Muscle of back (tissue), 11 donors: Measurements from ENCODE around the gene KCNQ1OT1. TPM values are rescaled to one million over a fixed set of nuclear protein-coding genes. Genes with fewer than 3 reads are reported as not detected.

Source experiments
- DNase-seq, 3 donors: peaks; one replicate each; pipeline versions ENCODE4 v3.0.0 to v3.0.0-alpha.2; 2013
- polyA plus RNA-seq, 10 donors: library from polyadenylated mRNA; unstranded; fragments of 120-200 nt; gene quantifications; one replicate each; pipeline ENCODE4 v1.2.1, GENCODE V29; 2013; ENCODE audit not compliant: insufficient read length in 10 of 10

Gene KCNQ1OT1
- polyA plus RNA-seq, 10 donors, result 0.46 to 2.2 (median 0.86) TPM

DNA sequence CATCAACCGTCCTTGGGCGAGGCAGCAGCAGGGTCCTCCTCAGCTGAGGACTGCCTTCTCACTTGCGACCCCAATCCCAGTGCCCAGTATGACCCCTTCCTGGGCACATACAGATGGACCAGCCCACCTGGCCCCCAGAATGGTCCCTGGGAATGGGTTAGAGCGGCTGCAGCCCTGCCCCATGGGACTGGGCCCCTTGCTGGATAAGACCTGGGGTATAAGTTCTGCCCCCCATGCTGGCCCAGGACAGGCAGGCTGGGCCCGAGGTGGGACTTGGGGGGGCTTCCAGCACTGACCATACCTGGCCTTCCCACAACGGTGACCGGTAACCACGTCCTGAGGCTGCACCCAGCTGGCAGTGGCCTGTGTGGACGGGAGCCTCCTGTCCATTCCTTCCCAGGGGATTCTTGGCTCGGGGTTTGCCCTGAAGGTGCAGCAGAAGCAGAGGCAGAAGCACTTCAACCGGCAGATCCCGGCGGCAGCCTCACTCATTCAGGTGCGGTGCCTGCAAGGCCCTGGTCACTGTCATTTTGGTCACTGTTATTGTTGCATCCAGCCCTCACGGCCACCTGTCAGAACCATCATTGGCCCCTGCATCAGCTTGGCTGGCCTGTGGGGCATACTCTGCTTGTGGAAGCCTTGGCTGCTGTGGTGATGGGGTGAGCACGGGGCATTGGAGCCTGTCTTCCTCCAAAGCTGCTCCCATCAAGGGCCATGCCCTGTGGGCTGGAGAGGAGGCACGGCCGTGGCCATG is 114.8 kb downstream of the KCNQ1OT1 start:
- no peak for DNase-seq

DNA sequence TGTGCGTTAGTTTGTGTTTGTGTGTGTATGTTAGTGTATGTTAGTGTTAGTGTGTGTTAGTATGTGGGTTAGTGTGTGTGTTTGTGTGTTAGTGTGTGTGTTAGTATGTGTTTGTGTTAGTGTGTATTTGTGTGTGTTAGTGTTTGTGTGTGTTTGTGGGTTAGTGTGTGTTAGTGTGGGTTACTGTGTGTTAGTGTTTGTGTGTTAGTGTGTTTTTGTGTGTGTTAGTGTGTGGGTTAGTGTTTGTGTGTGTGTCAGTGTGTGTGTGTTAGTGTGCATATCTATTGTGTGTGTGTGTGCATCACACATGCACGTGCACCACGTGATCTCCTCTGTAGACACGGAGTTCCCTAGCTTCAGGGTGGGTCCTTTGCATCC is 115.4 kb downstream of the KCNQ1OT1 start:
- no peak for DNase-seq

DNA sequence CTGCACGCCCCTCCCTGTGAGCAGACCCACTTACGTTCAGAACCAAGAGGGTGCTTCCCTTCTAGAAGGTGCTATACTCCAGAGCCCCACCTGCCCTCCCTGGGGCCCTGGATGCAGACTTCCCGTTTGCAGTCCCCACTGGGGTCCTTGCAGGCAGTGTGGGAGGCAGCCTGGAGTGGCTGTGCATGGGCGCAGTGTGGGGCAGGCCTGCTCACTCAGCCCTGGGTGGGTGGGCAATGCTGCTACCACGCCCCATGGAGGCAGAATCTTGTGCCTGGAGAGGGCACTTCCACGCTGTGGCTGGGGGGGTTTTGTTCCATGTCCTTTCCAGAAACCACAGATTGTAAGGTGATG is 116.2 kb downstream of the KCNQ1OT1 start:
- no peak for DNase-seq

DNA sequence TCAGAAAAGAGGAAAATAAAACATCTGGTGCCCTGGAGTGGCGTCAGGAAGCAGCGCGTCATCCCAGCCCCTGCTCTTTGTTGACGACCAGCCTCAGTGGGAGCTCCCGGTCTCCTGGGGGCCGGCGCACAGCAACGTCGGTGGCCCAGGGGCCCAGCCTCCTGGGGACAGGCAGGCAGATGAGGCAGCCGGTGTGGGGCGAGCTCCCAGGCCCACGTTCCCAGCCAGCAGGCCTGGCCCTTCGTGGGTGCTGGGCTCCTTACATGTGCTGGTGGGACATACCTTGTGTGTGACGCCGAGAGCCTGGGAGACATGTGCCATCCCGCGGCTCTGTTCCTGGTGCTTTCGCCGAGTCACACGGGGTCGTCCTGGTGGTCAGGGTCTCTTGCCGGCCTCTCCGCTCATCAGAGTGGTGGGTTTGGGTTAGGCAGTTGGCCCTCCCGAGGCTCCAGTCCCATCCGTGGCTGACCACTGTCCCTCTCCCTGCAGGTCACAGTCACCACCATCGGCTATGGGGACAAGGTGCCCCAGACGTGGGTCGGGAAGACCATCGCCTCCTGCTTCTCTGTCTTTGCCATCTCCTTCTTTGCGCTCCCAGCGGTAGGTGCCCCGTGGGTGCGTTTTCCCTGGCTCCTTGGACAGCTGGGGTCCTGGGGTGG is 116.7 kb downstream of the KCNQ1OT1 start:
- DNase-seq, result peak in 1 of 3 donors; percentile 44

GRCh38 chr11:2582351-2582945 is 117.3 kb downstream of the KCNQ1OT1 start:
- no peak for DNase-seq

DNA sequence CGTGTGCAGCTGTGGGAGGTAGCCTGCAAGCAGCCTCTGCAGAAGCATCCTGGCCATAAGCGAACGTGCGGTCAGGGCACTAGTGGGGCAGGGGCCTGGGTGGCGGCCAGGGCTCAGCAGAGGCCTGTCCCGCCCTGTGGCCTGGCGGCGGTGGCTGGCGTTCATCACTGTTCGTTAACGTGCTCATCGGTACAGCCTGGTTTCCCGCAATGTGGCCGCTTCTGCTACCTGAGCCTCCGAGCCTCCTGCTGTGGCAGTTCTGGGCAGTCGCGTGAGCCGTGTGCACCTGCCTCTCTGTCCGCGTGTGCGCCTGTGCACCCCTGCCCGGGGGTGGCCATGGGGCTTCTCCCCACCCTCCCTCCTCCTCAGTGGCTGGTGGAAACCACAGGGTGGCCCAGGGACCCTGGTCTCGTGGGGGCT is 117.9 kb downstream of the KCNQ1OT1 start:
- DNase-seq, result no peak

- DNase-seq, result no peak
Observed at GRCh38 chr11:2581151-2581930, 118.5 kb downstream of the KCNQ1OT1 start.

DNA sequence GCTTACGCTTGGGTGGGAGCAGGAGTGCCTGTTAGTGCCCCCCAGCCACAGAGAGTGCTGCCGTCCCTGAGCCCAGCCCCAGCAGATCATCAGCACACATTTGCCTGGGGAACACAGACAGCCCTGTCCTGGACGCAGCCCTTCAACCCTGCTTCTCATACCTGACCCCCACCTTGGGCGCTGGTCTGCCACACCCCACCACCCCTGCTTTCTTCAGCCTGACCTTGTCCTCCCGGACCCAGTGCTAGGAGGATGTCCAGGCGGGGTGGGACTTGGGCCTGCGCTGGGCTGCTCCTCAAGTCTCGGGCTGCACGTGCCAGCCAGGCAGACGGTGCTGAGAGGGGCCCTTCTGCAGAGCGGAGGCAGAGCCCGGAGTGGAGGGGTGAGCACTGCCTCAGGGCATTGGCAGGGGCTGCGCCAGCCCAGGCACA is 119.2 kb downstream of the KCNQ1OT1 start:
- DNase-seq, result no peak

GRCh38 chr11:2580061-2580421 is 119.8 kb downstream of the KCNQ1OT1 start:
- no peak for DNase-seq

DNA sequence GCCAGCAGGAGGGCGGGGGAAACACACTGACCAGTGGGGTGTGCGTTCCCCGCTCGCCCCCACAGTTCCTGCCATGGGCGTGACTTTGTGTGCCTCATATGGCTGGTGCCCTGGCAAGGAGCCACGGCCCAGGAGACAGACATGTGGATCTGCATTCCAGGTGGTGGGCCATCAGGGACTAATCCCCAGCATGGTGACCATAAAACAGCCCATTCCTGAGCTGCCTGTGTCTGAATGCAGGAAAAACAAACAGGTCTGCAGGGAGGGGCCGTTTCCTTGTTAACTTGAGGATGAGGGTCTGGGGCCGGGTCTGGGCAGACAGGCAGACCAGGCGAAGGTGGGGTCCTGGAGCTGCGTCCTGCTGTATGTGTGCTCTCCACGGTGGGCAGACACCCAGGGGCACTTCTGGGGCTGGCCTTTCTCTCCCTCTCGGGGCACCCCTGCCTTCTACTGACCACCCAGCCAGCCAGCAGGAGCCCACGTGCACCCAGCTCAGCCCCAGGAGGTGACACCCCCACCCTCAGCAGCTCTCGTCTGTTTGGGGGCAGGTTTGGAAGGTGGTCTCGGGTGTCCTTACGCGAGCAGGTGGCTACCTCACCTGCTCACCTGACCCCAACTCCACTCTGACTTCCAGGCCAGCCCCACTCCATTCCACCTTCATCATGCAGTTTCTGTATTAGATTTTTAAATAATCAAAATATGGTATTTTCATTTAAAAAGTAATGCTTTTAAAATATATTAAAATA is 120.3 kb downstream of the KCNQ1OT1 start:
- no peak for DNase-seq

GRCh38 chr11:2578929-2579270 is 120.9 kb downstream of the KCNQ1OT1 start:
- no peak for DNase-seq

- DNase-seq, result no peak
Observed at GRCh38 chr11:2577991-2578928, 121.5 kb downstream of the KCNQ1OT1 start.

- DNase-seq, result no peak
Observed at GRCh38 chr11:2577031-2577990, 122.5 kb downstream of the KCNQ1OT1 start.

DNA sequence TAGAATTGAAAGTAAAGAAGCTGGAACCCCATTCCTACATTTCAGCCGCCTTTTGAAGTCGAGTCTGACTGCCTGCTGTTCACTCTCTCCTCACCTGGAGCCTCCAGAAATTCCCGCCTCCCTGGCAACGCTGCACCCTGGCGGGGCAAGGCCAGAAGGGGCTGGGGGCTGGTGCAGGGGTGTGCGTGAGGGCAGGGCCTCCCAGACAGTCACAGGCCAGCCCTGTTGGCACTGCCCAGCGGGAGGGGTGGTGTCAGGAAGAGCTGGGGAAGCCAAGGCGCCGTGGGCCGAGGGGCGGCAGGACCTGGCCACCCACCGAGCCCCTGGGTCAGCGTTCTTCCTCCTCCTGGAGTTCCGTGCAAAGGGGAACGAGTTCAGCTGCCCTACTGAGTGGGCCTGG is 123.2 kb downstream of the KCNQ1OT1 start:
- DNase-seq, result no peak

DNA sequence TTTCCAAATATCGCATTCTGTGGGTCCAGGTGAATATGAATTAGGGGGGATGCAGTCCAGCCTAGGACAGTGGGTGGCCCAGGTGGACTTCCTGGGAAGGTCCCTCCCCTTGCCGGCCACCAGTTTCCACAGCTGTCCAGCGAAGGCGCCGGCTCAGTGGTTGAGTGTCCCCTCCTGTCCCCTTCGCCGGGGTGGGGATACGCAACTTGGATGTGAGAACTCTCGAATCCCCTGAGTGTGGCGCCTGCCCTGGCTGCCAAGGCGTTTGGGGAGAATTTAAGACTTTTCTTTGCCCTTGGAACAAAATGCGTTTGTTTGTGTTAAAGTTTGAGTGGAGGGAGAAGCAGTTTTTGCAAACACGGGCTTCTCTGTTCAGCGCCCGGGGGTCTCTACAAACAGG is 123.7 kb downstream of the KCNQ1OT1 start:
- DNase-seq, result no peak

DNA sequence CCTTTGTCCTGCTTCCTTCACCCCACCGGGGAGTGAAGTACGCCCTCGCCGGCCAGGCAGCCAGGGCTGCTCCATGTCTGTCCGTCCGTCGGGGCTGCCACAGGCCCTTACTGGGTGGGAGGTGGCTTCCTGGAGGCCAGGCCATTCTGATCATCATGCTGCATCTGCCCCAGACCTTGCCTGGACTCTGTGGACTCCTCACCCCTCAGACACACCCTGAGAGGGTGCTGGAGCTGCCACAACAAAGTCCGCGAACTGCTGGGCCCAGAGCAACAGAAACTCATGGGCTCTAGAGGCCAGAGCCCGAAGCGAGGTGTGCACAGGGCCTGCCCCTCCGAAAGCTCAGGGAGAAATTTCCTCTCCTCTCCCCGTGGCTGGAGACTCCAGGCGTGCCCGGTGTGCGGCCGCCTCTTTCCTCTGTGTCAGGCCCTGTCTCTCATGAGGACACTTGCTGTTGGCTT is 124.2 kb downstream of the KCNQ1OT1 start:
- DNase-seq, result no peak

DNA sequence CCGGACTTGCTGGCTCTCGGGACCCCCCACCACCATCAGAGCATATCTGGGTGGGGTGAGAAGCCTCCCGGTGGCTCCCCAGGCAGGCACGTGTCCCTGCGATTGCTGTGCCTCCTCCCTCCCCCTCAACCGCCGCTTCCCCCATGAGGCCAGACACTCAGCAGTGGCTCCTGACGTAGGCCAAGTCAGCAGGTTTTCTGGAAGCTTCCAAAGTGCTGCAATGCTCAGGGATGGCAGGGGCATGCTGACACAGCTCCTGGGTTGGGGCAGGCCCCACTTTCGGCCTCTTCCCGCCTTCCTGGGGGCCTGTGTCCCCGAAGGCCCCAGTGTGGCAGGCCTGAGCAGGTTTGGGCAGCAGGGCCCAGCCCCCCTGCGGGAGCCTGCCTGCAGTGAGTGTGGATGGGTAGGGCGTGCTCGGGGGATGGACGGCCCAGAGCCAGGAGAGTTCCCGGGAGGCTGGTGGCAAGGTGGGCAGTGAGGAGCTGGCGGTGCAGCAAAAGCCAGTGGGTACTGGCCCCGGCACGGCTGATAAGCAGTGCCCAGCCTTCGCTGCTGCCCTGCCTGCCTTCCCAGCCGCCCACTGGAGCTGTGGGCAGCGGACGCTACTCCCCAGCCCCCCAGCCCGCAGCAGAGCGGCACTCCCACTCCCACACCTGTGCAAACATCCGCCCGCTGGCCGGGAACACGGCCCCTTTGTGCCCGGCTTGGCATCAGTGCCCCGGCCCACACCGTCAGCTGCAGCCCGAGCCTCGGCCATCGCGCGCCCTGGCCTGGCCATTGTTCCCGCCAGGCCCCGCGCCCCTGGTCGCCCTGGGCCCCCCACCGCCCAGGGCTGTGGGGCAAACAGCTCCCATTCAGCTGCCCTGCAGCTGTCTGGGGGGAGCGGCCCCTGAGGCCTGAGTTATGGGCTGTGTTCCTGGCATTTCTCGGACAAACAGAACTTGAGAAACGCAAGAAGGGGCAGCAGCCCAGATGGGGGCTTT is 125.0 kb downstream of the KCNQ1OT1 start:
- DNase-seq, result no peak

GRCh38 chr11:2574043-2574552 is 125.7 kb downstream of the KCNQ1OT1 start:
- DNase-seq, result no peak
